ENCODE data around the gene SSBP3. TPM values are rescaled to one million over a fixed set of nuclear protein-coding genes. Genes with fewer than 3 reads are reported as not detected.

Gene SSBP3
- total RNA-seq, 1 experiment from 2014 or later: 26.5 TPM

- ChIA-PET POLR2A (ENCODE audit: unreplicated experiment) (no interaction called here), CTCF (no interaction called here)
- Histone ChIP-seq H3K27me3 (ENCODE audit: insufficient read depth, low read depth) (no peaks in the 10 kb centered on the region), H3K9me2 (ENCODE audit: insufficient read depth) (no peaks in the 10 kb centered on the region), H2AFZ (no peak overlapping the region), H3K27ac (no peak overlapping the region), H3F3A (ENCODE audit: insufficient read depth, low read depth) (peaks cover 5% of the 10 kb centered on the region; the same call in 1 of the 2 replicates), H3K4me1 (replicated peaks; ENCODE audit: insufficient read depth) (peaks cover 18% of the 10 kb centered on the region), H3K79me2 (ENCODE audit: low read depth) (no peaks in the 10 kb centered on the region), H3K4me2 (no peak overlapping the region), H3K9me3 (ENCODE audit: insufficient read depth, low read depth) (no peaks in the 10 kb centered on the region), H3K36me3 (ENCODE audit: low read depth) (no peaks in the 10 kb centered on the region), H3K4me3 (no peak overlapping the region), H4K20me1 (ENCODE audit: insufficient read depth) (no peaks in the 10 kb centered on the region)
- intact Hi-C loops (cut with micrococcal nuclease; ENCODE audit: unreplicated experiment): no loop called here
- no TSS peak for BruUV-seq (replicated peaks)
- no peak for DNase-seq
- TF ChIP-seq CTCF (conservative IDR thresholded peaks at IDR 0.05): no peak
- no peak for TF ChIP-seq EZH2 (IDR thresholded peaks at IDR 0.05; ENCODE audit: low read depth)
Measured at GRCh38 chr1:54247863-54248515, 158.2 kb downstream of the SSBP3 start.

- peaks cover 3% of the 10 kb centered on the region; the same call in 1 of the 2 replicates for H3F3A ChIP-seq (ENCODE audit: insufficient read depth, low read depth)
- H3K79me2 ChIP-seq (ENCODE audit: low read depth): no peaks in the 10 kb centered on the region
- H3K9me2 ChIP-seq (ENCODE audit: insufficient read depth): no peaks in the 10 kb centered on the region
- BruUV-seq (replicated peaks): no TSS peak
- no peak overlapping the region for H3K4me3 ChIP-seq
- no peak overlapping the region for H3K27ac ChIP-seq
- no peaks in the 10 kb centered on the region for H4K20me1 ChIP-seq (ENCODE audit: insufficient read depth)
- ChIA-PET CTCF (no interaction called here), POLR2A (ENCODE audit: unreplicated experiment) (interaction anchor here (0.6 kb wide), 1 partner anchor 162 kb away, joined by 10 read pairs; no protein-coding TSS in a partner anchor)
- H3K27me3 ChIP-seq (ENCODE audit: insufficient read depth, low read depth): no peaks in the 10 kb centered on the region
- no peaks in the 10 kb centered on the region for H3K9me3 ChIP-seq (ENCODE audit: insufficient read depth, low read depth)
- no peak overlapping the region for H2AFZ ChIP-seq
- intact Hi-C loops (cut with micrococcal nuclease; ENCODE audit: unreplicated experiment): no loop called here
- no peak overlapping the region for H3K4me2 ChIP-seq
- no peak for TF ChIP-seq CTCF (conservative IDR thresholded peaks at IDR 0.05)
- TF ChIP-seq EZH2 (IDR thresholded peaks at IDR 0.05; ENCODE audit: low read depth): no peak
- peaks cover 14% of the 10 kb centered on the region for H3K4me1 ChIP-seq (replicated peaks; ENCODE audit: insufficient read depth)
- H3K36me3 ChIP-seq (ENCODE audit: low read depth): no peaks in the 10 kb centered on the region
- DNase-seq: no peak
Measured at GRCh38 chr1:54246116-54246721, 160.0 kb downstream of the SSBP3 start.

GRCh38 chr1:54245501-54245900 is 160.7 kb downstream of the SSBP3 start:
- no peak overlapping the region for H3K4me2 ChIP-seq
- no peaks in the 10 kb centered on the region for H4K20me1 ChIP-seq (ENCODE audit: insufficient read depth)
- H3K36me3 ChIP-seq (ENCODE audit: low read depth): no peaks in the 10 kb centered on the region
- DNase-seq: no peak
- ChIA-PET POLR2A (ENCODE audit: unreplicated experiment) (no interaction called here), CTCF (no interaction called here)
- no peak overlapping the region for H2AFZ ChIP-seq
- no peak for TF ChIP-seq EZH2 (IDR thresholded peaks at IDR 0.05; ENCODE audit: low read depth)
- no peak for TF ChIP-seq CTCF (conservative IDR thresholded peaks at IDR 0.05)
- H3K27ac ChIP-seq: no peak overlapping the region
- H3K4me1 ChIP-seq (replicated peaks; ENCODE audit: insufficient read depth): peaks cover 13% of the 10 kb centered on the region
- no peaks in the 10 kb centered on the region for H3K9me2 ChIP-seq (ENCODE audit: insufficient read depth)
- H3K9me3 ChIP-seq (ENCODE audit: insufficient read depth, low read depth): no peaks in the 10 kb centered on the region
- intact Hi-C loops (cut with micrococcal nuclease; ENCODE audit: unreplicated experiment): no loop called here
- H3K27me3 ChIP-seq (ENCODE audit: insufficient read depth, low read depth): no peaks in the 10 kb centered on the region
- BruUV-seq (replicated peaks): no TSS peak
- H3K4me3 ChIP-seq: no peak overlapping the region
- H3F3A ChIP-seq (ENCODE audit: insufficient read depth, low read depth): peaks cover 1% of the 10 kb centered on the region; the same call in 1 of the 2 replicates
- H3K79me2 ChIP-seq (ENCODE audit: low read depth): no peaks in the 10 kb centered on the region
